GM18858 (cell line): Measurements from ENCODE around the gene SERPINF2.
"Not testable (repeated sequence)": the region's sequence is repeated elsewhere in the genome, so short reads cannot be mapped to it uniquely, and the experiment has no call there.

Experiments
- ATAC-seq: cut with Tn5 transposase; IDR thresholded peaks from one replicate; pipeline ENCODE4 v1.9.1; 2021; ENCODE audit not compliant: unreplicated experiment

The SERPINF2 gene

DNA sequence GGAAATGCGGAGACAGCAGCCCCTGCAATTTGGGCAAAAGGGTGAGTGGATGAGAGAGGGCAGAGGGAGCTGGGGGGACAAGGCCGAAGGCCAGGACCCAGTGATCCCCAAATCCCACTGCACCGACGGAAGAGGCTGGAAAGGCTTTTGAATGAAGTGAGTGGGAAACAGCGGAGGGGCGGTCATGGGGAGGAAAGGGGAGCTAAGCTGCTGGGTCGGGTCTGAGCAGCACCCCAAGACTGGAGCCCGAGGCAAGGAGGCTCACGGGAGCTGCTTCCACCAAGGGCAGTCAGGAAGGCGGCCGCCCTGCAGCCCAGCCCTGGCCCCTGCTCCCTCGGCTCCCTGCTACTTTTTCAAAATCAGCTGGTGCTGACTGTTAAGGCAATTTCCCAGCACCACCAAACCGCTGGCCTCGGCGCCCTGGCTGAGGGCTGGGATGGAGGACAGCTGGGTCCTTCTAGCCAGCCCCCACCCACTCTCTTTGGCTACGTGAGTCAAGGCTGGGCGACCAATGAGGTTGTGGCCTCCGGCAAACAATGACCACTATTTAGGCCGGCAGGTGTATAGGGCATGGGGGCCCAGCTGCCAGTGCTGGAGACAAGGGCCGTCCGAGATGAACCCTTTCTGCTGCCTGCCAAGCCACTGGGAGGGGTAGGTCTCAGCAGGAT, 19.7 kb downstream of the SERPINF2 start:
- ATAC-seq, result no peak

DNA sequence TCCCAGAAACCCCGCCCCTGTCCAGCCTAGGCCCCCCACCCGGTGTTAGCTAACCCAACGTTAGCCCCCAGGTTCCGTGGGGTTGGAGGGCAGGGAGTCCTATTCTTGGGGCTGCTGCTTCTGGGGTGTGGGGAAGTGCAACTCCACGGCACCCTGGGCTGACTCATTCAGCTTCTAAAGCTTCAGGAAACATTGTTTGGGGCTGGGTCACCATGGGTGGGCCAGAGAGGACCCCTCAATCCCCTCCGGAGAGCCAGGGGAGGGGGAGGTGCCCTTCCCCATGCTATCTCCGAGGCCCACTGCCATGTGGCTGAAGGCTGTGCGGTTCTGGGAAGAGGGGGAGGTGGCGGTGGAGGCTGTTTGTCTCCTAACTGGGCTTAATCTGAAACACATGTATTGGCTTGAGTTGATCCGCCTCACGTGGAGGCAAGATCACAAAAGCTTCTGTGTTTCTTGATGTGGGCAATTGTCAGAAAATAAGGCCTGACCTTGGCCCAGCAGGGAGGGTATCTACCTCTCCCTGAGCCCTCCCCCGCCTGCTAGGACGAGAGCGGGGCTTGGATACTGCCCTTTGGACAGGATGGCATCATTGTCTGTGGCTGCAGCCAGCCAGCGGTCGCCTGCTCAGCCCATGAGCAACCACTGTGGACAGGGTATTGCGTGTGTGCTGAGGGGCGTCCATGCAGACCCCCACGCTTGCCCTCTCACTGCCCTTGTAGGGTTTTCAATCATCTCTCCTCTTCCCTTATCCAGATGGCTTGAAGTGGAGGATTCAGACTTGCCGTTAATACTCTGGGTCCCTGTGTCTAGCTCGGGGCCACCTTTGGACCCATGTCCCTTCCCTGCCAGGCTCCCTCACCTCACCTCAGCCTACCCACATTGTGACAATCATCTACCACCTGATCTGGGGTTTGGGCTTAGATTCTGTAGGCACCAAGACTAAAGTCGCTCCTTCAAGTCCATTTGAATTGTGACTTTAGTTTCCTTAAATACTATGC, 20.5 kb downstream of the SERPINF2 start:
- ATAC-seq, result no peak

DNA sequence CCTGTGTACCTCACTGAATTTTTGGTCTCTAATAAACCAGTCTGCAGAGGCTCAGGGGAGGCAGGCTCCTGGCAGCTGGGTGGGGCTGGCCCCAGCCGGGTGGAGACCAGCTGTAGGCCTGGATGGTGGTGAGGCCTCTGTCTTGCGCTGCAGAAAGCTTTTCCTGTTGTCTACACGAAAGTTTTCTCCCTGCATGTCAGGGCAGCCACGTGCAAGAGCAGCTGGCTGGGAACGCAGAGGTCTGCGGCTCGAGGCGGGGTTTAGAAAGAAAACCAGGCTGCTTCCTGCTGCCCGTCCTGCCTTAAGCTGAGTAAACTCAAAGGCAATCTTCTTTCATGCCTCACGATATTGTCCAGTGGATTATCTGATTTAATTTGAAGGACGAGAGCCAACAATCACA, 21.6 kb downstream of the SERPINF2 start:
- no peak for ATAC-seq

DNA sequence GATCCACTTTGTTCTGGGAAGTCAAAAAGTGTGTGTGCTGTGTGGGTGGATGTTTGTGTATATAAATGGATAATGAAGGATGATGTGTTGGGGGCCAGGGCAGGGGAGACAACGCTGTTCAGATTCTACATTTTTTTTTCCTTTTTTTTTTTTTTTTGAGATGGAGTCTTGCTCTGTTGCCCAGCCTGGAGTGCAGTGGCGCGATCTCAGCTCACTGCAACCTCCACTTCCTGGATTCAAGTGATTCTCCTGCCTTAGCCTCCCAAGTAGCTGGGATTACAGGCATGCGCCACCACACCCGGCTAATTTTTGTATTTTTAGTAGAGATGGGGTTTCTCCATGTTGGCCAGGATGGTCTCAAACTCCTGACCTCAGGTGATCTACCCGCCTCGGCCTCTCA, 22.0 kb downstream of the SERPINF2 start:
- ATAC-seq, result not testable (repeated sequence)

DNA sequence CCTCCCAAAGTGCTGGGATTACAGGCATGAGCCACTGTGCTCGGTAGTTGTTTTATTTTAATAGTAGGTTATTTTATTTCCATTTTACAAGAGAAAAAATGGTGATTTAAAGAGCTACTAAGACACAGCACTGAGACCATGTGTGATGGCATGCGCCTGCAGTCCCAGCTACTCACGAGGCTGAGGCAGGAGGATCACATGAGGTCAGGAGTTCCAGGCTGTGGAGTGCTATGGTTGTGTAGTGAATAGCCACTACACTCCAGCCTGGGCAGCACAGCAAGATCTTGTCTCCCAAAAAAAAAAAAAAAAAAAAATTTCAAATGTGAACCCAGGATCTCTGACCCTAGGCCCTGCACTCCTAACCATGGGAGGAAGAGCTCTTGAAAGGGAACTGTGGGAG, 22.9 kb downstream of the SERPINF2 start:
- no peak for ATAC-seq

DNA sequence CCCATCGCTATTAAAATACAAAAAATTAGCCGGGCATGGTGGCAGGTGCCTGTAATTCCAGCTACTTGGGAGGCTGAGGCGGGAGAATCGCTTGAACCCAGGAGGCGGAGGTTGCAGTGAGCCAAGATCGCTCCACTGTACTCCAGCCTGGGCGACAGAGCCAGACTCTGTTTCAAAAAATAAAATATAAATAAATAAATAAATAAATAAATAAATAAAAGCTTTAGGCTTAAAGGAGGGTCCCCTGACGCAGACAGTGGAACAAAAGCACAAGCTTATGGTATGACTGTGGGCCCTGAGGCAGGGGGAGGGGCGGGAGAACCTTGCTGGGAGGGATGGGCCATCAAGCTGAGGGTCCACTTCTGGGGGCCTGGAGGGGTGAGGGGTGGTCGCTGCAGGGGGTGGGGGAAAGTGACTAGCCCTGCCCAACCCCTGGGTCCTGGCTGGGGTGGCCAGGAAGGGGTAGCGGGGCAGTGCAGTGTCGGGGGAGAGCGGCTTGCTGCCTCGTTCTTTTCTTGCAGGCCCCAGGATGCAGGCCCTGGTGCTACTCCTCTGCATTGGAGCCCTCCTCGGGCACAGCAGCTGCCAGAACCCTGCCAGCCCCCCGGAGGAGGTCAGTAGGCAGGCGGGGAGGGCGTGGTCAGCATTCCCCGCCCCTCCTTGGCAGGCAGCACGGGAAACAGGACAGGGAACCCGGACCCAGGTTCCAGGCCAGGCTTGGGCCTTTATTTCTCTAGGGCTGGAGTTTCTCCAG, 23.9 kb downstream of the SERPINF2 start:
- ATAC-seq, result no peak

- ATAC-seq, result no peak
Observed at GRCh38 chr17:1767358-1767757, 24.7 kb downstream of the SERPINF2 start.

DNA sequence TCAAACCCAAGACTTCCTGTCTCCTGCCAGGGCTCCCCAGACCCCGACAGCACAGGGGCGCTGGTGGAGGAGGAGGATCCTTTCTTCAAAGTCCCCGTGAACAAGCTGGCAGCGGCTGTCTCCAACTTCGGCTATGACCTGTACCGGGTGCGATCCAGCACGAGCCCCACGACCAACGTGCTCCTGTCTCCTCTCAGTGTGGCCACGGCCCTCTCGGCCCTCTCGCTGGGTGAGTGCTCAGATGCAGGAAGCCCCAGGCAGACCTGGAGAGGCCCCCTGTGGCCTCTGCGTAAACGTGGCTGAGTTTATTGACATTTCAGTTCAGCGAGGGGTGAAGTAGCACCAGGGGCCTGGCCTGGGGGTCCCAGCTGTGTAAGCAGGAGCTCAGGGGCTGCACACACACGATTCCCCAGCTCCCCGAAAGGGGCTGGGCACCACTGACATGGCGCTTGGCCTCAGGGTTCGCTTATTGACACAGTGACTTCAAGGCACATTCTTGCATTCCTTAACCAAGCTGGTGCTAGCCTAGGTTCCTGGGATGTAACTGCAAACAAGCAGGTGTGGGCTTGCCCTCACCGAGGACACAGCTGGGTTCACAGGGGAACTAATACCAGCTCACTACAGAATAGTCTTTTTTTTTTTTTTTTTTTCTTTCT, 27.3 kb downstream of the SERPINF2 start:
- ATAC-seq, result no peak

DNA sequence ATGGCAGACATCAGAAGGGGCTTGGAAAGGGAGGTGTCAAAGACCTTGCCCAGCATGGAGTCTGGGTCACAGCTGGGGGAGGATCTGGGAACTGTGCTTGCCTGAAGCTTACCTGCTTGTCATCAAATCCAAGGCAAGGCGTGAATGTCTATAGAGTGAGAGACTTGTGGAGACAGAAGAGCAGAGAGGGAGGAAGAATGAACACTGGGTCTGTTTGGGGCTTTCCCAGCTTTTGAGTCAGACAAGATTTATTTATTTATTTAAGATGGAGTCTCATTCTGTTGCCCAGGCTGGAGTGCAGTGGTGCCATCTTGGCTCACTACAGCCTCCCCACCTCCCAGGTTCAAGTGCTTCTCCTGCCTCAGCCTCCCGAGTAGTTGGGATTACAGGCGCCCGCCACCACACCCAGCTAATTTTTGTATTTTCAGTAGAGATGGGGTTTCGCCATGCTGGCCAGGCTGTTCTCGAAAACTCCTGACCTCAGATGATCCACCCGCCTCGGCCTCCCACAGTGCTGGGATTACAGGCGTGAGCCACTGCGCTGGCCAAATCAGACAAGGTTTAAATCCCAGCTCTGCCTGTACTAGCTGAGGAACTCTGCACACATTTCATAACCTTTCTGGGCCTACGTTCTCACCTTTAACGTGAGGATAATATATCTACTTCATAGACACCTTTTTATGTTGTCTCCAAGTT, 30.5 kb downstream of the SERPINF2 start:
- ATAC-seq, result not testable (repeated sequence)

DNA sequence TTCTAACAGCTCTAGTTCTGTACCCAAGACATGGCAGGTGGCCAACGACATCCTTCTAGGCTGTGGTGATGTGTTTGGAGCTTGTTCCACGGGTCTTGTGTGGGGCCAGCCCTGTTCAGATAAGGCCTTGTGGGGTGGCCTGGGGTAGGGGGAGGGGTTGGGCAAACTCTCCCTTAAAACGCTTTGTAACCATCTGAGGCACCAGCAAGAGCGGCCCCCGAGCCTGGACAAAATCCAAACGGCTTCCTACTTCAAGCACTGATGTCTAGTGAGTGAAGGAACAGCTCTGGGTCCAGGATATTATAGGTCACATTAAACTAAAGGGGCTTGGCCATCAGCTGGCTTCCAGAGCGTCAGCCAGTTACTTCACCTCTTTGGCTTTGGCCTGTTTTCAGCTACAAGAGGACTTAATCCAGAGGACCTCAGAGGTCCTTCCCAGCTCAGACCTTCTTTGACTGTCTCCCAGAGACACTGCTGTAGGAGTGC, 31.1 kb downstream of the SERPINF2 start:
- no peak for ATAC-seq

GRCh38 chr17:1774390-1775176, 31.9 kb downstream of the SERPINF2 start:
- no peak for ATAC-seq

DNA sequence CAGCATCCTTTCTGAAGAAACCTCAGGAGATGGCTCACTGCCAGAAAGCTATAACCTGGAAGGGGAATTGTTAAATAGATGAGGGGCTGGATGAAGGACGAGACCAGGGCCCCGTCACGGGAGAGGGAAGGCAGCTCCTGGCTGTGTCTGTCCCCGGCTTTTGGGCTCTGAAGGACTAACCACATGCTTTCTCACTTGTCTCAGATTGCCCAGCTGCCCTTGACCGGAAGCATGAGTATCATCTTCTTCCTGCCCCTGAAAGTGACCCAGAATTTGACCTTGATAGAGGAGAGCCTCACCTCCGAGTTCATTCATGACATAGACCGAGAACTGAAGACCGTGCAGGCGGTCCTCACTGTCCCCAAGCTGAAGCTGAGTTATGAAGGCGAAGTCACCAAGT, 33.7 kb downstream of the SERPINF2 start:
- no peak for ATAC-seq

GRCh38 chr17:1776857-1777256, 34.2 kb downstream of the SERPINF2 start:
- ATAC-seq, result no peak

- no peak for ATAC-seq
Observed at GRCh38 chr17:1779571-1780131, 37.0 kb downstream of the SERPINF2 start.

DNA sequence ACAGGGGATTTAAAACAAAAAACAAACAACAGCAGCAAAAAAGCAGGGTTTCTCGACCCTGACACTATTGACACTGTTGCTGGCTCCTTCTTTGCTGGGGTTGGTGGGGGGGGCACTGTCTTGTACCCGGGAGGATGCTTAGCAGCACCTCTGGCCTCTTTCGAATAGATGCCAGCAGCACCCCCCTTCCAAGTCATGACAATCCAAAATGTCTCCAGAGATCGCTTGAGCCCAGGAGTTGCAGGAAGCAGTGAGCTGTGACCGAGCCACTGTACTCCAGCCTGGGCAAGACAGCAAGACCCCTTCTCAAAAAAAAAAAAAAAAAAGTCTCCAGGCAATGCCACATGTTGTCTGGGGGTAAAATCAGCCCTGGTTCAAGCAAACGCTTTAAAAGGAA, 39.5 kb downstream of the SERPINF2 start:
- no peak for ATAC-seq

GRCh38 chr17:1783271-1783670, 40.6 kb downstream of the SERPINF2 start:
- ATAC-seq, result no peak

GRCh38 chr17:1783834-1784611, 41.4 kb downstream of the SERPINF2 start:
- no peak for ATAC-seq

GRCh38 chr17:1785930-1786329, 43.3 kb downstream of the SERPINF2 start:
- ATAC-seq, result no peak
